ENCODE measurements around the gene SETD5.

The SETD5 gene

GRCh38 chr3:9412293-9412692 lies 14.9 kb downstream of the SETD5 start:
- DNase-seq (ENCODE audit: insufficient read length) (no peak), FAIRE-seq (no peak)
- no peak for TF ChIP-seq POLR2AphosphoS5 (IDR thresholded peaks at IDR 0.05; ENCODE audit: low read depth, low read length)
- TF ChIP-seq TAF1 (IDR thresholded peaks at IDR 0.05; ENCODE audit: borderline replicate concordance, low read depth, low read length): no peak
- TF ChIP-seq POLR2A (IDR thresholded peaks at IDR 0.05; ENCODE audit: low read depth, low read length): no peak

- DNase-seq (ENCODE audit: insufficient read length) (no peak), FAIRE-seq (no peak)
- TF ChIP-seq TAF1 (IDR thresholded peaks at IDR 0.05; ENCODE audit: borderline replicate concordance, low read depth, low read length) (no peak), POLR2AphosphoS5 (IDR thresholded peaks at IDR 0.05; ENCODE audit: low read depth, low read length) (no peak), POLR2A (IDR thresholded peaks at IDR 0.05; ENCODE audit: low read depth, low read length) (no peak)
Measured at GRCh38 chr3:9414826-9415225, 17.4 kb downstream of the SETD5 start.

DNA sequence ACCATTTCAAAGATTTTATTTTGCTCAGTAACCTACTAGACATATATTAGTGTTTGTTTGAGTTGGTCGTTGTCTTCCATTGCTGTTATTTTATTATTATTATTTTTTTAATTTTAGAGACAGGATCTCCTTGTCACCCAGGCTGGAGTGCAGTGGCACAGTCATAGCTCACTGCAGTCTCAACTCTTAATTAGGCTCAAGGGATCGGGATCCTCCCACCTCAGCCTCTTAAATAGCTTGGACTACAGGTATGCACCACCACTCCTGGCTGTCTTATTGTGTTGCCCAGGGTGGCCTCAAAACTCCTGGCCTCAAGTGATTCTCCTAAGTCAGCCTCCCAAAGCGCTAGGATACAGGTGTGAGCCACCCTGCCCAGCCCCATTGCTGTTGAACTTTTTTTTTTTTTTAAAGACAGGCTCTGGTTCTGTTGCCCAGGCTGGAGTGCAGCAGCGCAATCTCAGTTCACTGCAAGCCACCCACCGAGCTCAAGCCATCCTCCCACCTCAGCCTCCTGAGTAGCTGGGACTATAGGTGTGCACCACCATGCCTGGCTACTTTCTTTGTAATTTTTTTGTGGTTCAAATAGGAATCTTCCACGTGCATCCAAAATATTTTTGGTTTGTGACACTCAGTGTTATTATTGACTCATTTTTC lies 18.2 kb downstream of the SETD5 start:
- no peak for TF ChIP-seq POLR2A (IDR thresholded peaks at IDR 0.05; ENCODE audit: low read depth, low read length)
- no peak for TF ChIP-seq TAF1 (IDR thresholded peaks at IDR 0.05; ENCODE audit: borderline replicate concordance, low read depth, low read length)
- no peak for TF ChIP-seq POLR2AphosphoS5 (IDR thresholded peaks at IDR 0.05; ENCODE audit: low read depth, low read length)
- FAIRE-seq (no peak), DNase-seq (ENCODE audit: insufficient read length) (no peak)

- FAIRE-seq: no peak
- TF ChIP-seq POLR2A (IDR thresholded peaks at IDR 0.05; ENCODE audit: low read depth, low read length) (no peak), TAF1 (IDR thresholded peaks at IDR 0.05; ENCODE audit: borderline replicate concordance, low read depth, low read length) (no peak), POLR2AphosphoS5 (IDR thresholded peaks at IDR 0.05; ENCODE audit: low read depth, low read length) (no peak)
- no peak for DNase-seq (ENCODE audit: insufficient read length)
Measured at GRCh38 chr3:9416139-9416780, 18.8 kb downstream of the SETD5 start.

GRCh38 chr3:9420850-9421549 lies 23.6 kb downstream of the SETD5 start:
- TF ChIP-seq POLR2AphosphoS5 (IDR thresholded peaks at IDR 0.05; ENCODE audit: low read depth, low read length): no peak
- no peak for TF ChIP-seq TAF1 (IDR thresholded peaks at IDR 0.05; ENCODE audit: borderline replicate concordance, low read depth, low read length)
- TF ChIP-seq POLR2A (IDR thresholded peaks at IDR 0.05; ENCODE audit: low read depth, low read length): no peak
- DNase-seq (ENCODE audit: insufficient read length) (no peak), FAIRE-seq (no peak)

DNA sequence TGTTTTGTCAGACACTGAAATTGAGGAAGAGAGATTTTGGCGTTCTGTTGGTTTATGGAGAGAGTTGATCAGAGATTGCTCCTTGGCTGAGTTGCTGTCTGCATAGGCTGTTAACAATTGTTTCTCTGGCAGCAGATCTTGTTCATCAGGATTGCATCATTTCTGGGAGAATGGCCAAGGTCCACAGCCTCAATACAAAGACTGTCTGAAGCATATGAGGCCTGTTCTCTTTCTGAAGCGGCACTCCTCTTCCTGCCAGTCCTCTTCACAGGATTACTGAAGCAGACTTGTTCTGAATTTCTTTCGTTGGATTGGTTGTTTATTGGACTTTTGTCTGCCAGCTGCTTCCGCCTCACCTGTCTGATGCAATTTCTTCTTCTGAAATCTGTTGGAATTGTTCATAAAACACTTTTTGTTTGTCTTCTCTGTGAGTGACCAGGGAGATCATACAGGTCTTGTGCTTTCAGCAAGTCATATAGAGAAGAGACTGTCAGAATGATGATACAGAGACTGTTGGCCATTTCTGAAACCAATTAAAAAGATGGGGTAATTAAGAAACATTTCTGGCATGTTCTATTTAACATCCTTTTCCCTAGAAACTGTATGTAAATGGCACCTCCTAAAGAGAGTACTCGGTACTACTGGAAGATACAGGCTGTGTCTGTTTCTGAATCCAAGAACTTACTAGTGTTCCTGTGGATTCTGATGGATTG lies 25.5 kb downstream of the SETD5 start:
- DNase-seq (ENCODE audit: insufficient read length): no peak
- FAIRE-seq: no peak
- no peak for TF ChIP-seq POLR2AphosphoS5 (IDR thresholded peaks at IDR 0.05; ENCODE audit: low read depth, low read length)
- no peak for TF ChIP-seq POLR2A (IDR thresholded peaks at IDR 0.05; ENCODE audit: low read depth, low read length)

DNA sequence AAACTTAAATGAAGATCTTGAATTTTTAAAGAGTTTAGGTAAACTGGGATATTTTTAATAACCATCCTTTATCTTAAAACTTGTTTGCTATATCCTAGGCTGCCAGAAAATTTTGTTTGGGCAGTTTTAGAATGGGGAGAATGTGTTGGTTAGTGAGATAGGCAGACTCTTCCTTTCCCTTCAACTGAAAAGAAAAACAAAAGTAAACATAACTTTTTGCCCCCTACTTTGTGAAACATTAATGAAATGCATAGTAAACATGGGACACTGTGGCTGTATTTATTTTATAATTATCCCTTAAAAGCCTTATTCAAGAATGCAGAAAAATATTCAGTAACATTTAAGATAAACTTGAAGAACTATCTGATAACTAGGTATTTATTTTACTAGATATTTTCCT lies 31.0 kb downstream of the SETD5 start:
- no peak for TF ChIP-seq TAF1 (IDR thresholded peaks at IDR 0.05; ENCODE audit: borderline replicate concordance, low read depth, low read length)
- no peak for TF ChIP-seq POLR2AphosphoS5 (IDR thresholded peaks at IDR 0.05; ENCODE audit: low read depth, low read length)
- no peak for TF ChIP-seq POLR2A (IDR thresholded peaks at IDR 0.05; ENCODE audit: low read depth, low read length)
- FAIRE-seq: no peak

DNA sequence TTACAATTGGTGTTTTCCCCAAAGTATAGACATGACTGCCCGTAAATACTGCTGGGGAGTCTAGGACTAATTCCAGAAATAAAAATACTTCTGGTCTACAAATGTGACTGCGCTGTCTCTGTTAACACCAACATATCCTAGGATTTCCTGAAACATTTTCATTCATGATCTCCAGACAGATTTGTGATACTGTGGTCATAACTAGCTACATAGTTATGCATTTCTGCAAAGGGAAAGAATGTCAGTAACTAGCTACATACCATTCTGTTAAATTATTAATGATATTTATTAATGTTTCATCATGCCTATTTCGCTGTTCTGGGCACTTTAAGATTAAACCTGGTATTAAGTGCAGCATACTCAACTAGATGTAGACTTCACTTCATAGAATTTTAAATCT lies 33.3 kb downstream of the SETD5 start:
- FAIRE-seq: no peak
- DNase-seq (ENCODE audit: insufficient read length): no peak
- TF ChIP-seq TAF1 (IDR thresholded peaks at IDR 0.05; ENCODE audit: borderline replicate concordance, low read depth, low read length): no peak
- no peak for TF ChIP-seq POLR2A (IDR thresholded peaks at IDR 0.05; ENCODE audit: low read depth, low read length)
- no peak for TF ChIP-seq POLR2AphosphoS5 (IDR thresholded peaks at IDR 0.05; ENCODE audit: low read depth, low read length)

More for the DNA sequence above, 31.0 kb downstream of the SETD5 start:
- DNase-seq (ENCODE audit: insufficient read length): no peak

DNA sequence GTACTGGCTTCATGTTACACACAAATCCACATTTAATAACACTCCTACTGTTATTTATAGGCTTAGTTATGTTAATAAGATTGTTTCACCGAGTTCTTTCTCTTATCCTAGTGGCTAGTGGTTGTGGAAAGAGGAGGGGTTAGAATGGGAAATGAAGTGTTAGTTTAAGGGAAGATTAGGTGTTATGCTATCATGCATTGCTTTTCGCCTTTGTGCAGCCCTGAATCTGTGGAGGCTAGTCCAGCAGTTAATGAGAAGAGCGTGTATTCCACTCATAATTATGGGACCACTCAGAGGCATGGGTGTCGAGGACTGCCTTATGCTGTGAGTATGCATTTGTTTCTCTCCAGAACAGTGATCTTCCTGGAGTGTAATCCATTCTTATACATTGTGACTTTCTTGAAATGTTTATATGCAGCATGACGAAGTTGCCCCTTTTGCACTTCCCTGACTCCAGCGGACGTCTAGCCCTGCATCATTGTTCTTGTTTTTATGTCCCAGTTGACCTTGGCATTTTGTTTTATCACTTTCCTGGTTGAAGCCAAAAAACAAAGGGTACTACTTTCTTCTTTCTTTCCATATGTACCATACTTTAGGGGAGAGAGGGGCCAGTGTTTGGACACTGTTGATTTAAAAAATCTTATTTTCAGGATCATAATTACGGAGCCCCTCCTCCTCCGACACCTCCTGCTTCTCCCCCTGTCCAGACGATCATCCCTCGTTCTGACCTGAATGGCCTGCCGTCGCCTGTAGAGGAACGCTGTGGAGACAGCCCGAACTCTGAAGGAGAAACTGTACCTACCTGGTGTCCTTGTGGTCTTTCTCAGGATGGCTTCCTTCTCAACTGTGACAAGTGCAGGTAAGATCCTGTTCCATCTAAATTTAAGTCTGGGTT lies 36.5 kb downstream of the SETD5 start:
- TF ChIP-seq POLR2AphosphoS5 (IDR thresholded peaks at IDR 0.05; ENCODE audit: low read depth, low read length): no peak
- no peak for TF ChIP-seq POLR2A (IDR thresholded peaks at IDR 0.05; ENCODE audit: low read depth, low read length)
- no peak for TF ChIP-seq TAF1 (IDR thresholded peaks at IDR 0.05; ENCODE audit: borderline replicate concordance, low read depth, low read length)
- DNase-seq (ENCODE audit: insufficient read length) (no peak), FAIRE-seq (no peak)

DNA sequence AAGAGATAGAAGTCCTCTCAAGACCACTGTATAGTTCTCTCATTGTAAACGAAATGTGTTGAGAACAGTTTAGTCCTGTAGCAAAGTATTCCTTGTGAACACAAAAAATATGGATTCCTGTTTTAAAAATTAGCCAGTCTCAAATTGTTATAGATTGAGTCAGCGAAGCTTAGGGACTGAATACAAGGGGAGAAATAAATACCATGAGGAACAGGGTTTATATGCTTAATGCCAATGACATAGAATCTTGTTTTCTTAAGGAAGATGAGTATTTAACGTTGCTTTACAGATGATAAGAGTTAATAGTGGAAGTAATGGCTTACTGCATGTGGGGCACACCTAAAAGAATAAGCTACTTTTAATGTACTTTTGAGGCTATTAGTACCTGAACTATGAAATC lies 37.9 kb downstream of the SETD5 start:
- no peak for TF ChIP-seq TAF1 (IDR thresholded peaks at IDR 0.05; ENCODE audit: borderline replicate concordance, low read depth, low read length)
- TF ChIP-seq POLR2AphosphoS5 (IDR thresholded peaks at IDR 0.05; ENCODE audit: low read depth, low read length): no peak
- TF ChIP-seq POLR2A (IDR thresholded peaks at IDR 0.05; ENCODE audit: low read depth, low read length): no peak
- FAIRE-seq: no peak
- no peak for DNase-seq (ENCODE audit: insufficient read length)

Data from GM12892 (cell line).